Measurements from ENCODE around the gene STARD13.

Gene STARD13

GRCh38 chr13:33096886-33097605, 188.5 kb downstream of the STARD13 start:
- no peak for DNase-seq (ENCODE audit: low spot score)
- in situ Hi-C loops (cut with MboI; ENCODE audit: low sequenced_read_pairs, unreplicated experiment): no loop called here
- TF ChIP-seq CTCF (IDR thresholded peaks at IDR 0.05; ENCODE audit: borderline replicate concordance, control extremely low read depth, extremely low read depth, insufficient read depth, missing control alignments): no peak

GRCh38 chr13:33092073-33092987, 193.2 kb downstream of the STARD13 start:
- in situ Hi-C loops (cut with MboI; ENCODE audit: low sequenced_read_pairs, unreplicated experiment): no loop called here
- no peak for TF ChIP-seq CTCF (IDR thresholded peaks at IDR 0.05; ENCODE audit: borderline replicate concordance, control extremely low read depth, extremely low read depth, insufficient read depth, missing control alignments)
- DNase-seq (ENCODE audit: low spot score): no peak

DNA sequence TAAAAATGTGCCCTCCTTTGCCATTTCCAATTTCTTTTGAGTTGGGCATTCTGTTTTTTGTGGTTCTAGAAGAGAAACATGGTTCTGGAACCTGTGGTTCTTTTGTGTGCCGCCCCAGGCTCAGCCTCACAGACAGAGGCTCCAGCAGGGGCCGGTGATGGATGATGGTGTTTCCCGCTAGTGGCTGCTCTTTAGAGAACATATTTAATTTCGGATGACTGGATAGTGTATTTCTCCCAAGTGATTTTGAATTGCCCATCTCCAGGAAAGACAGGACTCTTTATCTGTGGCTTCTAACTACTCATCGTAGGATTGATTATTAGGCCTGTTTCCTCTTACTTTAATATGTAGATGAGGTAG, 194.2 kb downstream of the STARD13 start:
- in situ Hi-C loops (cut with MboI; ENCODE audit: low sequenced_read_pairs, unreplicated experiment): no loop called here
- no peak for TF ChIP-seq CTCF (IDR thresholded peaks at IDR 0.05; ENCODE audit: borderline replicate concordance, control extremely low read depth, extremely low read depth, insufficient read depth, missing control alignments)
- DNase-seq (ENCODE audit: low spot score): no peak

DNA sequence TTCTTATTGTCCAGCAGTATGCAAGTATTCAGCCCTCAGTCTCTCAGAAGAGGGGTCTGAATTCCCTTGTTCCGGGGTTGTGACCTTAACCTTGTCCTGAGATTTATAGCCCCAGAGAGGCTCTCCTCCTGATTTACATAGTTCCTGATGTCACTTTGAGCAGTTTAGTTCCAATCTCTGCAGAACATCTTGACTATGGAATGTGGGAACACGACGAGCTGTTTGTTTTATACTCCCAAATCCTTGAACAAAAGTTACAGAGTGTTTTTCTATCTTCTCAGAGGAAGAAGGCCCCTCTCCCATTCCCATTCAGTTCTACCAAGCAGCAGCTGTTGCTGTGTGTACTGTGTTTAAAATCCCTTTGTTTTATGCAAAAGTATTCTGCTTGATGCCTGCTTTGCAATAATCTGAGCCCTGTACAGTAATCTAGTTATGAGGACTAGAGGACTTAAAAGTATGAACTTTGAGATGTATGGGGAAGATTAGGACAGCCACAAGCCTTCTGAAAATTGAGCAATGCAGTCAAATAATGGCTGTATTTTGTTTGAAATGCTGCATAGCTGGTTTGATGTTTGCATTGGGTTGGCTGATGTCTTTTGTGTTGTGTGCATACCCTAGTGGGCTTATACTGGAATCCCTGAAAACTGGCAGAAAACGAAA, 194.7 kb downstream of the STARD13 start:
- in situ Hi-C loops (cut with MboI; ENCODE audit: low sequenced_read_pairs, unreplicated experiment): no loop called here
- DNase-seq (ENCODE audit: low spot score): no peak
- no peak for TF ChIP-seq CTCF (IDR thresholded peaks at IDR 0.05; ENCODE audit: borderline replicate concordance, control extremely low read depth, extremely low read depth, insufficient read depth, missing control alignments)

DNA sequence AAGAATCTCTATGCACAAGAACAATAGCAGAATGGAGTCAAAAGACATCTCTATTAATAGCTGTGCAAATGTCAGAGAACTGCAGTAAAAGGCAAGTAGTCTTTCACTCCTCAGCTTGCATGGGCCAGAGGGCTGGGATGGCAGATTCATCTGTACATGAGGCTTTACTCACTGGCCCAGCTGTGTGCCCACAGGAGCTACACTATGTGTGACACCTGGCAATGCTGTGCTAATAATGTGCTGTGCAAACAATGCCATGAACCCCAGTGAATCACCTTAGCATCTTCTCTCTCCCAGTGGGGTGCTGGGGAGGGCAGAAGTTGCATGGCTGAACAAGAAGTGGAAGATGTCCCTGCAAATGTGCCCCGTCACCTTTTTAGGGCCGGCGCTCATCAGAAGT, 196.2 kb downstream of the STARD13 start:
- no peak for DNase-seq (ENCODE audit: low spot score)
- in situ Hi-C loops (cut with MboI; ENCODE audit: low sequenced_read_pairs, unreplicated experiment): no loop called here
- TF ChIP-seq CTCF (IDR thresholded peaks at IDR 0.05; ENCODE audit: borderline replicate concordance, control extremely low read depth, extremely low read depth, insufficient read depth, missing control alignments): no peak

DNA sequence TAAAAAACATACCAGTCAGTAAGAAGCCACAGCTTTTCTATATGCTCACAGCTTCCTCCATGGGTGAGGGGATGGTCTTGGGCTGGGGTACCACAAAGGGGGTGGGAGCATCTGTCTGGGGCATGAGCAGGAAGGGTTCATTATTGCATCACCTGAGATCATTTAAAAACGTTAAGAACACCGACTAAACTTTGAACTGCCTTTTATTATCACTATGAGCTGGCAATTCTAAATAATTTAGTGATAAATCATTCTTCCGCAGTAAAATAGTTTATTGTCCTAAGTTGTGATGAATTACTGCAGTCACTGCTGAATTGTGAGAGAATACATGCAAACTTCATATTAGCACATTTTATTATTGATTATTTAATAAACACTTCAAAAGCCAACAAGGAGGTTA, 197.8 kb downstream of the STARD13 start:
- DNase-seq (ENCODE audit: low spot score): no peak
- in situ Hi-C loops (cut with MboI; ENCODE audit: low sequenced_read_pairs, unreplicated experiment): no loop called here
- no peak for TF ChIP-seq CTCF (IDR thresholded peaks at IDR 0.05; ENCODE audit: borderline replicate concordance, control extremely low read depth, extremely low read depth, insufficient read depth, missing control alignments)

All from GM13976 (cell line).